Loucy (cell line): ENCODE results near the gene CAMK1D.

Source experiments
- H2AFZ ChIP-seq: fragments of 200-600 bp; sonication (generic); 2 replicates; pipeline ENCODE4 v1.6.0; 2016; ENCODE audit warnings: antibody characterized with exemption, mild to moderate bottlenecking, low read length, moderate library complexity
- H3F3A ChIP-seq: fragments of 200-600 bp; 2 replicates; pipeline ENCODE4 v1.6.0; 2016; ENCODE audit warnings: antibody characterized with exemption, low read depth, mild to moderate bottlenecking
- H3K27me3 ChIP-seq: fragments of 200-600 bp; sonication (generic); 2 replicates; pipeline ENCODE4 v1.6.1; 2014; ENCODE audit warnings: low read length, mild to moderate bottlenecking; ENCODE audit not compliant: insufficient read depth, poor library complexity, severe bottlenecking
- H3K36me3 ChIP-seq: fragments of 200-600 bp; sonication (generic); 2 replicates; pipeline ENCODE4 v1.6.1; 2016; ENCODE audit warnings: low read length; ENCODE audit not compliant: insufficient read depth
- H3K4me1 ChIP-seq: fragments of 200-600 bp; sonication (generic); 2 replicates; pipeline ENCODE4 v1.5.1; 2014; ENCODE audit warnings: low read length, mild to moderate bottlenecking; ENCODE audit not compliant: insufficient read depth, poor library complexity, severe bottlenecking
- H3K4me2 ChIP-seq: fragments of 200-600 bp; sonication (generic); 2 replicates; pipeline ENCODE4 v1.6.0; 2014; ENCODE audit warnings: antibody characterized with exemption, low read length, low read depth, mild to moderate bottlenecking; ENCODE audit not compliant: poor library complexity, severe bottlenecking
- H3K4me3 ChIP-seq: fragments of 200-600 bp; sonication (generic); 2 replicates; pipeline ENCODE4 v1.5.1; 2014; ENCODE audit warnings: low read length, mild to moderate bottlenecking, mixed read lengths; ENCODE audit not compliant: poor library complexity, severe bottlenecking
- H3K79me2 ChIP-seq: fragments of 200-600 bp; sonication (generic); 2 replicates; pipeline ENCODE4 v1.6.1; 2014; ENCODE audit warnings: low read length; ENCODE audit not compliant: insufficient read depth
- H3K9ac ChIP-seq: fragments of 200-600 bp; sonication (generic); 2 replicates; pipeline ENCODE4 v1.6.0; 2014; ENCODE audit warnings: mild to moderate bottlenecking, low read depth, low read length, moderate library complexity; ENCODE audit not compliant: poor library complexity, severe bottlenecking
- H3K9me2 ChIP-seq: fragments of 200-600 bp; sonication (generic); replicated peaks from 2 replicates; pipeline ENCODE4 v1.6.1; 2016; ENCODE audit warnings: low read depth, low read length, mixed read lengths
- H3K9me3 ChIP-seq: fragments of 200-600 bp; sonication (generic); 2 replicates; pipeline ENCODE4 v1.6.1; 2014; ENCODE audit warnings: mild to moderate bottlenecking, antibody characterized with exemption, low read length, low read depth; ENCODE audit not compliant: insufficient read depth
- H4K20me1 ChIP-seq: fragments of 200-600 bp; sonication (generic); 2 replicates; pipeline ENCODE4 v1.6.0; 2014; ENCODE audit warnings: antibody characterized with exemption, low read length, mild to moderate bottlenecking; ENCODE audit not compliant: insufficient read depth, poor library complexity, severe bottlenecking
- CTCF ChIP-seq: fragments of 200-600 bp; sonication (generic); conservative IDR thresholded peaks from 2 replicates; pipeline ENCODE4 v1.5.1; 2014; ENCODE audit warnings: mild to moderate bottlenecking, antibody characterized with exemption, low read length
- EZH2phosphoT487 ChIP-seq: fragments of 200-600 bp; IDR thresholded peaks from 2 replicates; pipeline ENCODE4 v1.6.1; 2018; ENCODE audit warnings: antibody characterized with exemption, mild to moderate bottlenecking, moderate library complexity, borderline replicate concordance

The CAMK1D gene

GRCh38 chr10:12771981-12772760 lies 422.8 kb downstream of the CAMK1D start:
- Histone ChIP-seq H3K4me1 (no peaks in the 10 kb centered on the region), H3K9me3 (no peaks in the 10 kb centered on the region), H3F3A (no peaks in the 10 kb centered on the region), H3K79me2 (no peaks in the 10 kb centered on the region), H3K9ac (no peak overlapping the region), H2AFZ (no peak overlapping the region), H3K4me3 (no peak overlapping the region), H4K20me1 (no peaks in the 10 kb centered on the region), H3K9me2 (no peaks in the 10 kb centered on the region), H3K4me2 (no peak overlapping the region), H3K36me3 (no peaks in the 10 kb centered on the region), H3K27me3 (no peaks in the 10 kb centered on the region)
- no peak for TF ChIP-seq CTCF
- no peak for TF ChIP-seq EZH2phosphoT487

DNA sequence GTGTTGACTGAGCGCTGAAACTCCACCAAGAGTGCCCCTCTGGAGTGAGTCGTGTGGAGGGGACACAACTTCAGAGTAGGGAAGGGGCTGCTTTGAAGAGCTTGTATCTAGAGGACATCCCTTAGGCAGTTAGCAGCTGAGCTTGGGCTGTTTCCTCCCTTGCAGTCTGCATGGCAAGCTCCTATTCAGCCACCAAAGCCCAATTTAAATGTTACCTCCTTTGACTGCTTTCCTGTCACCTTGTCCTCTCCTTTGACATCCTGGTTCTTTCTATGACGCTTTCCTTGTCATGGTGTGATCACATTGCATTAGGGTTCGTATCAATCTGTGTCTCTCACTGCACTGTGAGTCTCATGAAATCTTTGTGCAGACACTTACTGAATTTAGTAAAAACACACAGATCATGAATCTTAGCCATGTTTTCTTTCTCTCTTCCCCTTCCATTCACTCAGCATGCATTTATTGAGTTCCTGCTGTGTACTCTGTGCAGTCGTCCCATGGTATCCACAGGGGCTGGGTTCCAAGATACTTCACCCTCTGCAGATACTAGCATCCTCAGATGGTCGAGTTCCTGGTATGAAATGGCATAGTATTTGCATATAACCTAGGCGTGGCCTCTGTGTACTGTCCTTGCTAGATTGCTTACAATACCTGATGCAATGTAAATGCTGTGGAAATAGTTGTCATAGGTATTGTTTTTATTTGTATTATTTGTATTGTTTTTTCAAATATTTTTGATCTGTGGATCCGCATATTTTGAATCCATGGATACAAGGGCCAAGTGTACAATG lies 423.6 kb downstream of the CAMK1D start:
- Histone ChIP-seq H4K20me1 (no peaks in the 10 kb centered on the region), H3K4me3 (no peak overlapping the region), H3K9me2 (no peaks in the 10 kb centered on the region), H3K9me3 (no peaks in the 10 kb centered on the region), H2AFZ (no peak overlapping the region), H3F3A (no peaks in the 10 kb centered on the region), H3K36me3 (no peaks in the 10 kb centered on the region), H3K4me2 (no peak overlapping the region), H3K79me2 (no peaks in the 10 kb centered on the region), H3K4me1 (no peaks in the 10 kb centered on the region), H3K9ac (no peak overlapping the region), H3K27me3 (no peaks in the 10 kb centered on the region)
- TF ChIP-seq EZH2phosphoT487 (no peak), CTCF (no peak)

GRCh38 chr10:12774204-12774894 lies 425.0 kb downstream of the CAMK1D start:
- Histone ChIP-seq H3K4me2 (no peak overlapping the region), H3K9ac (no peak overlapping the region), H3K36me3 (no peaks in the 10 kb centered on the region), H4K20me1 (no peaks in the 10 kb centered on the region), H2AFZ (no peak overlapping the region), H3K79me2 (no peaks in the 10 kb centered on the region), H3K9me3 (no peaks in the 10 kb centered on the region), H3K9me2 (no peaks in the 10 kb centered on the region), H3F3A (no peaks in the 10 kb centered on the region), H3K4me1 (no peaks in the 10 kb centered on the region), H3K27me3 (no peaks in the 10 kb centered on the region), H3K4me3 (no peak overlapping the region)
- TF ChIP-seq CTCF (no peak), EZH2phosphoT487 (no peak)
